Bronchial epithelial cell (primary cell): Measurements from ENCODE around the gene POLA2. TPM values are rescaled to one million over a fixed set of nuclear protein-coding genes. Genes with fewer than 3 reads are reported as not detected.

Experiments used
- DNase-seq: peaks from one replicate; pipeline ENCODE4 v3.0.0-alpha.2; 2010; ENCODE audit warnings: low read depth
- FAIRE-seq: peaks from 2 replicates; lab custom pipeline; 2011; peaks lifted over from hg19 to GRCh38; lab: Jason Lieb, UNC
- H3K27me3 ChIP-seq: 2 replicates; pipeline ENCODE4 v1.5.1; 2011; ENCODE audit warnings: low read length; ENCODE audit not compliant: control insufficient read depth, insufficient read depth
- H3K36me3 ChIP-seq: 2 replicates; pipeline ENCODE4 v1.5.1; 2011; ENCODE audit warnings: low read length; ENCODE audit not compliant: control insufficient read depth, insufficient read depth
- H3K4me3 ChIP-seq: 2 replicates; pipeline ENCODE4 v1.5.1; 2011; ENCODE audit warnings: mild to moderate bottlenecking, low read depth, low read length, control low read depth
- total RNA-seq: library from RNA; depleted of rRNA; stranded (reverse); fragments of >200 nt; gene quantifications from 2 replicates; pipeline ENCODE4 v1.2.1, GENCODE V29; 2014
- TF ChIP-seq, protein P1 (sequence below): IDR thresholded peaks from 2 replicates; pipeline ENCODE4 v1.5.1; 2011; ENCODE audit warnings: mild to moderate bottlenecking, moderate library complexity, low read length, control low read depth, inconsistent platforms; ENCODE audit not compliant: insufficient read depth, severe bottlenecking

The POLA2 gene
- total RNA-seq, 1 donor from 2014 or later = 1.6 TPM

DNA sequence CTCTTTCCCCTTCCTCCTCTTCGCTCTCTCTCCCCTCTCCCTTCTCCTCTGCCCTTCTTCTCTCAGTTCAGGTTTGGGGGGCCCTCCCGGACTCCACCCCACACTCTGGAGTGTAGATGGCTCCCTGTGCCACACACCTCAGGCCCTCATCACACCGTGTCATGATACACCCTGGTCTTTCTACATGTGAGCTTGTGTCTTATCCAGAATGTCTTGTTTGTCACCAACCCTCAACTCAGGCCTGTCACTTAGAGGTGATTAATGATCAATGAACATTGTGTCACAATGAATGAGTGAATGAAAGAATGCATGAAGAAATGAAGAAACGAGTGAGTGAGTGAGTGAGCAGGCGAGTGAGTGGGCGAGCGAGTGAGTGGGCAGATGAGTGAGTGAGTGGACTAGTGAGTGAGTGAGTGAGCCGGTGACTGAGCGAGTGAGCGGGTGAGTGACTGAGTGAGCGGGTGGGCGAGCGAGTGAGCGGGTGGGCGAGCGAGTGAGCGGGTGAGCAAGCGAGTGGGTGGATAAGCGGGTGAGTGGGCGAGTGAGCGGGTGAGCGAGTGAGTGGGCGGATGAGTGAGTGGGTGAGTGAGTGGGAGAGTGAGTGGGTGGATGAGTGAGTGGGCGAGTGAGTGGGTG, 46.2 kb upstream of the POLA2 start:
- FAIRE-seq = peak; percentile 36
- no peak for DNase-seq

DNA sequence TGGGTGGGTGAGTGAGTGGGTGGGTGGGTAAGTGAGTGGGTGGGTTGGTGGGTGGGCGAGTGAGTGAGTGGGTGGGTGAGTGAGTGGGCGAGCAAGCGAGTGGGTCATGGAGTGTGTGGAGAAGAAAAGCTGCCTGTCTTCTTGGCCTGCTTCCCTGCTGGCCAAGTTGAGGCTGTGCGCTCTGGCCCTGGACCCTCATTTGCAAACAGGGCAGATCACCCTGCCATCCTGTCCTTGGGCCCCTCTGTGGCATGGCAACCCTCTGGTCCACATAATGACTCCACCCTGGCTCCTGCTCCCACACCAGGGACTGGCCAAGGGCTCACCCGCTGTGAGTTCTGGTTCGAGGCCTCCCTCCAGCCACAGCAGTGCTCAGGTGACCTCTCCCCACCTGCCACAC, 44.9 kb upstream of the POLA2 start:
- Histone ChIP-seq H3K36me3 (peaks cover 6% of the 10 kb centered on the region), H3K4me3 (no peak overlapping the region), H3K27me3 (no peaks in the 10 kb centered on the region)
- TF ChIP-seq, protein P1, sequence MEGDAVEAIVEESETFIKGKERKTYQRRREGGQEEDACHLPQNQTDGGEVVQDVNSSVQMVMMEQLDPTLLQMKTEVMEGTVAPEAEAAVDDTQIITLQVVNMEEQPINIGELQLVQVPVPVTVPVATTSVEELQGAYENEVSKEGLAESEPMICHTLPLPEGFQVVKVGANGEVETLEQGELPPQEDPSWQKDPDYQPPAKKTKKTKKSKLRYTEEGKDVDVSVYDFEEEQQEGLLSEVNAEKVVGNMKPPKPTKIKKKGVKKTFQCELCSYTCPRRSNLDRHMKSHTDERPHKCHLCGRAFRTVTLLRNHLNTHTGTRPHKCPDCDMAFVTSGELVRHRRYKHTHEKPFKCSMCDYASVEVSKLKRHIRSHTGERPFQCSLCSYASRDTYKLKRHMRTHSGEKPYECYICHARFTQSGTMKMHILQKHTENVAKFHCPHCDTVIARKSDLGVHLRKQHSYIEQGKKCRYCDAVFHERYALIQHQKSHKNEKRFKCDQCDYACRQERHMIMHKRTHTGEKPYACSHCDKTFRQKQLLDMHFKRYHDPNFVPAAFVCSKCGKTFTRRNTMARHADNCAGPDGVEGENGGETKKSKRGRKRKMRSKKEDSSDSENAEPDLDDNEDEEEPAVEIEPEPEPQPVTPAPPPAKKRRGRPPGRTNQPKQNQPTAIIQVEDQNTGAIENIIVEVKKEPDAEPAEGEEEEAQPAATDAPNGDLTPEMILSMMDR = no peak
- FAIRE-seq = no peak
- DNase-seq = no peak

More for the DNA sequence above, 46.2 kb upstream of the POLA2 start:
- no peaks in the 10 kb centered on the region for H3K27me3 ChIP-seq
- peaks cover 9% of the 10 kb centered on the region for H3K36me3 ChIP-seq
- TF ChIP-seq, protein P1 = no peak
- H3K4me3 ChIP-seq = no peak overlapping the region

DNA sequence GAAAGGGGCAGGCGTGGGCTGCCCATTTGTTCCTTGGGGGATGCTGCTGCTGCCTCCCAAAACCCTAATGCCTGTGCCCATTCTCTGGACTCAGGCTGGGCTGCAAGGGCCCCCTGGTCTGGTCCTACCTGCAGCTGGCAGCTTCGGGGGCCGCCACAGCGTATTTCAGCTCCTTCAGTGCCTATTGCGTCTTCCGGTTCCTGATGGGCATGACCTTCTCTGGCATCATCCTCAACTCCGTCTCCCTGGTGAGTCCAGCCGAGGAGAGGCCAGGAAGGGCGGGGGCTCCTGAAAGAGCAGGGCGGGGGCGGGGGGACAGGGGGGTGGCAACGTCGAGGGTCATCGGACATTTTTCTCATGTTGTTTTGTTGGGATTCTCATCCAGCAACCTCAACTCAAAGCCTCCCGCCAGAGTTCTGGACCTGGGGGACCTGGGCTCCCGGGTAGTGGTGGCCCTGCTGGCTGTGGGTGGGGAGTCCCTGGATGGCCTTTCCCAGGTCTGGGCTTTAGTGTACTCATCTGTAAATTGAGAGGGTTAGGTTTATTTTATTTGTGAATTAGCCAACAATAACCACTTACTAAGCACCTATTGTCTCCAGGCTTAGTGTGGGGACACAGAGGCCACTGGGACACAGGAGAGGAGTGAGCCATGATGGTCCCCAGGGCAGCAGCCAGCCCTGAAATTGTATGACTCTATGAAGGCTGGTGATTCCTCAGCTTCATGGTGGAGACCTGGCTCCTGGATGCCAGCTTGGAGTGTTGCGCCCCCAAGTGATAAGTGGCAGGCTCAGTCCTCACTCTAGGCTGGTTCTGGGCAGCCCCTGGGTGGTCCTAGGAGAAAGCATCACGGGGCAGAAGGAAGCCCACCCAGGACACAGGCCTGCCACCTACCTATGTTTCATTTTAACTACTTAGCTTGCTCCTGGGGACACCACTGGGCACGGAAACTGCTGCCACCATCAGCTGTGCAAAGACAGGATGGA, 44.0 kb upstream of the POLA2 start:
- TF ChIP-seq, protein P1 = no peak
- FAIRE-seq (no peak), DNase-seq (no peak)
- H3K36me3 ChIP-seq = peaks cover 6% of the 10 kb centered on the region
- H3K27me3 ChIP-seq = no peaks in the 10 kb centered on the region
- no peak overlapping the region for H3K4me3 ChIP-seq

DNA sequence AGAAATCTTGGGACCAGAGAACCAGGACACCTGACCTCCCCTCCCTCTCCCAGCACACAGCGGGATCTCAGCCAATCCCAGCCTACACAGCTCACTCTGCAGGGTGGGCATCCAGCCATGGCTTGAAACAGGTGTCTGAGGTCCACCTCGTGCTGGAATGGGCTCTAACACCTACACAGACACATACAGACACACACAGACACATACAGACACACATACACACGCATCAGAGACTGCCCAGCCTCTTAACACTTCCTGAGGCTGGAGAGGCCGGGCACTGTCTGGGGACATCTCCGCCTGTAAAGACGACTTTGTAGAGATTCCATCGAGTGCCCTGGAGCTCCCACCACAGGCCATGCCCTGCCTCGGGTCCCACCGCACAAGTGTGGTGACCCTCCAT, 43.3 kb upstream of the POLA2 start:
- FAIRE-seq (no peak), DNase-seq (no peak)
- TF ChIP-seq, protein P1 = no peak
- Histone ChIP-seq H3K36me3 (peaks cover 9% of the 10 kb centered on the region), H3K27me3 (no peaks in the 10 kb centered on the region), H3K4me3 (no peak overlapping the region)

DNA sequence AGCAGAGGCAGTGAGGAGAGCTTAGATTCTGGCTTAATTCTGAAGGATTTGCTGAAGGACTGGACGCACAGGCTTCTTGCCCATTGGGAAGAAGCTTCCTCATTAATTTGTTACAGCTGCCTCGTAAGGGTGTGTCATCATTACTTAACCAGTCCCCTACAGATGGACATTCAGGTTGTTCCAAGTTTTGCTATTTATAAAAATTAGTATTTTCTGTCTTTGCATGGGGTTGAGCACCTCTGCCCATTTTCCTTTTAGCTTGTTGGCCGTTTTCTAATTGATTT, 41.9 kb upstream of the POLA2 start:
- no peak for FAIRE-seq
- TF ChIP-seq, protein P1 = no peak
- Histone ChIP-seq H3K4me3 (no peak overlapping the region), H3K27me3 (no peaks in the 10 kb centered on the region), H3K36me3 (peaks cover 11% of the 10 kb centered on the region)
- no peak for DNase-seq
